Osteocyte (in vitro differentiated cells): ENCODE data around the gene PPM1H. TPM values are rescaled to one million over a fixed set of nuclear protein-coding genes. Genes with fewer than 3 reads are reported as not detected.
A peak's percentile ranks its signal among the peaks of the same experiment; 100 is the strongest.

Experiments
- DNase-seq: peaks from one replicate; pipeline ENCODE4 v3.0.0; 2021; ENCODE audit warnings: mixed read lengths; ENCODE audit not compliant: unreplicated experiment; ENCODE audit errors: extremely low spot score
- H3K27ac Mint-ChIP-seq: one replicate; pipeline ENCODE4 v1.8.0; 2021; ENCODE audit warnings: mild to moderate bottlenecking, mixed read lengths; ENCODE audit not compliant: unreplicated experiment
- H3K27me3 Mint-ChIP-seq: one replicate; pipeline ENCODE4 v1.8.0; 2021; ENCODE audit warnings: mixed read lengths; ENCODE audit not compliant: unreplicated experiment
- H3K36me3 Mint-ChIP-seq: one replicate; pipeline ENCODE4 v1.8.0; 2021; ENCODE audit warnings: mixed read lengths; ENCODE audit not compliant: unreplicated experiment
- H3K4me1 Mint-ChIP-seq: one replicate; pipeline ENCODE4 v1.8.0; 2021; ENCODE audit warnings: mixed read lengths; ENCODE audit not compliant: unreplicated experiment
- H3K4me3 Mint-ChIP-seq: one replicate; pipeline ENCODE4 v1.8.0; 2021; ENCODE audit warnings: mild to moderate bottlenecking, moderate library complexity, mixed read lengths; ENCODE audit not compliant: unreplicated experiment
- H3K9me3 Mint-ChIP-seq: one replicate; pipeline ENCODE4 v1.8.0; 2021; ENCODE audit warnings: mixed read lengths; ENCODE audit not compliant: unreplicated experiment
- total RNA-seq: library from RNA; stranded (reverse); gene quantifications from 2 replicates; pipeline ENCODE4 v1.2.1, GENCODE V29; 2021
- TF ChIP-seq, protein P1 (sequence below): fragments of 200-600 bp; sonication (generic); IDR thresholded peaks from 2 replicates; pipeline ENCODE4 v1.5.0; 2021; ENCODE audit warnings: antibody characterized with exemption, mild to moderate bottlenecking, moderate library complexity

PPM1H gene
- total RNA-seq, 1 donor from 2014 or later: 60.8 TPM

DNA sequence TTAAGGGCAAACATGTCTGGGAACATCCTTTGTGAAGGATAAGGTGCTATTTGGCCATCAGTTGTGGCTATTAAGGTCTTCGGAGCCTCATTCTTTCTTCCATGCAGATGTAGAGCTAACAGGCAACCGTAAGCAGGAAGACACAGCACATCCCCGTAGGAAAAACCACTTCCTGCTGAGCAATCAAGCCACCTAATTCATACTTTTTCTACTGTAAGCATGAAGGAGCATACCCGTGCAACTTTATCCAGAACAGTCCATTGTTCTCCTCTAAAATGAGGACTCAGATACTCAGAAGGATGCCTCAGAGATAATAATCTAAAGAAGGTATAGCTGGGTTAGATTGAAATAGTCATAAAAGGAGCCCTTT is 232.0 kb downstream of the PPM1H start:
- no peak for DNase-seq
- H3K27ac Mint-ChIP-seq: peak overlapping the region; percentile 94
- TF ChIP-seq, protein P1, sequence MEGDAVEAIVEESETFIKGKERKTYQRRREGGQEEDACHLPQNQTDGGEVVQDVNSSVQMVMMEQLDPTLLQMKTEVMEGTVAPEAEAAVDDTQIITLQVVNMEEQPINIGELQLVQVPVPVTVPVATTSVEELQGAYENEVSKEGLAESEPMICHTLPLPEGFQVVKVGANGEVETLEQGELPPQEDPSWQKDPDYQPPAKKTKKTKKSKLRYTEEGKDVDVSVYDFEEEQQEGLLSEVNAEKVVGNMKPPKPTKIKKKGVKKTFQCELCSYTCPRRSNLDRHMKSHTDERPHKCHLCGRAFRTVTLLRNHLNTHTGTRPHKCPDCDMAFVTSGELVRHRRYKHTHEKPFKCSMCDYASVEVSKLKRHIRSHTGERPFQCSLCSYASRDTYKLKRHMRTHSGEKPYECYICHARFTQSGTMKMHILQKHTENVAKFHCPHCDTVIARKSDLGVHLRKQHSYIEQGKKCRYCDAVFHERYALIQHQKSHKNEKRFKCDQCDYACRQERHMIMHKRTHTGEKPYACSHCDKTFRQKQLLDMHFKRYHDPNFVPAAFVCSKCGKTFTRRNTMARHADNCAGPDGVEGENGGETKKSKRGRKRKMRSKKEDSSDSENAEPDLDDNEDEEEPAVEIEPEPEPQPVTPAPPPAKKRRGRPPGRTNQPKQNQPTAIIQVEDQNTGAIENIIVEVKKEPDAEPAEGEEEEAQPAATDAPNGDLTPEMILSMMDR: no peak

DNA sequence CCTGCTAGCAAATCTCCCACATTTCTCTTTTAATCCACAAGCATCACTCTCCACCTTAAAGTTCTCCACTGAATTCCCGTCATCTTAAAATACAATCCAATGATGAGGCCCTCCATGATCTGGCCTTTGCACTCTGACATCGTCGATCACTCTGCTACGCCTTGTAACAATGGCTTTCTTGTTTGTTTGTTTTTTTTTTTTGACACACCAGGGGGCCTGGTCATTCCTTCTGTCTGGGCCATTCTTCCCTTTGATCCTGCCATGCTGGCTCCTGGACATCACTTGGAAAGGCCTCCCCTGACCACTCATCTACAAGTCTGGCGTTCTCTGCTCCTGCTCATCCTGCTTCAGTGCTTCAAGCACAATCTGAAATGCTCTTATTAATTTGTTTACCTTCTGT is 233.5 kb downstream of the PPM1H start:
- TF ChIP-seq, protein P1: no peak
- Mint-ChIP-seq H3K4me3 (no peak overlapping the region), H3K27ac (no peak overlapping the region), H3K36me3 (peaks cover 20% of the 10 kb centered on the region), H3K9me3 (no peaks in the 10 kb centered on the region), H3K27me3 (no peaks in the 10 kb centered on the region), H3K4me1 (peaks cover 64% of the 10 kb centered on the region)
- no peak for DNase-seq

More for the DNA sequence above, 232.0 kb downstream of the PPM1H start:
- no peaks in the 10 kb centered on the region for H3K27me3 Mint-ChIP-seq
- peak overlapping the region; percentile 27 for H3K4me3 Mint-ChIP-seq
- peaks cover 52% of the 10 kb centered on the region for H3K4me1 Mint-ChIP-seq
- no peaks in the 10 kb centered on the region for H3K9me3 Mint-ChIP-seq
- peaks cover 19% of the 10 kb centered on the region for H3K36me3 Mint-ChIP-seq

DNA sequence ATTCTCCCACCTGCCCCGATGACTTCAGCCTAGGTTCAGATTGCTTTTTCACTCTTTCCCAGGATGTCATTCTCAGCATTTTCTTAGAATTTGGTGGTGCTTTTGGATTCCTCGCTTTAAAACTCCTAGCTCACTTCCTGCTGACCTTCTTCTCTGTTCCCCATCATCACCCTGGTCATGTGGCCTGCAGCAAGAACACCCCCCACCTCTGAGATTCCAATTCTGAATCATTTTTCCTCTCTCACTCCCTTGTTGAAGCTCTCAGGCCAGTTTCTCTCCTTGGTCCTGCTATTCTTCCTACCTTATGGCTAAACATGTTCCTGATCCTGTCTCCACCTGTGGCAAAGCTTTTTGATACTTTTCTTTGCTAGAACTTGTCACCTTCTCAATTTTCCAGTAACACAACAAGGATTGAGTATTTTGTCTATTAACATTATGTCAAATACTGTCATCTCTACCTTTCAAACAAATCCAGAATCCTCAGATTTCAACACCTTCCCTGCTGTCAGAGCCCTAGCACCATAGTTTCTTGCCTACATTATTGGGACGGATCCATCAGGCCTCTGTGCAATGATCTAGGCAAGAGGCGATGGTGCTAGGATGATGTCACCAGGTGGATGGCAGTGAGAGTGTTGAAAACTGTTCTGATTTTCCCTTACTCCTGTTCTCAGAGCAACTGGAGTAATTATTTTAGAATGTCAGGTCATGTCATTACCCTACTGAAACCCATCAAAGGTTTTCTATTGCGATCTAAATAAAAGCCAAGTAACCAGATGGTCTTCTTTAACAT is 234.7 kb downstream of the PPM1H start:
- no peaks in the 10 kb centered on the region for H3K9me3 Mint-ChIP-seq
- H3K36me3 Mint-ChIP-seq: peaks cover 17% of the 10 kb centered on the region
- no peak overlapping the region for H3K27ac Mint-ChIP-seq
- no peak for DNase-seq
- H3K4me3 Mint-ChIP-seq: no peak overlapping the region
- no peaks in the 10 kb centered on the region for H3K27me3 Mint-ChIP-seq
- TF ChIP-seq, protein P1: no peak
- H3K4me1 Mint-ChIP-seq: peaks cover 60% of the 10 kb centered on the region

DNA sequence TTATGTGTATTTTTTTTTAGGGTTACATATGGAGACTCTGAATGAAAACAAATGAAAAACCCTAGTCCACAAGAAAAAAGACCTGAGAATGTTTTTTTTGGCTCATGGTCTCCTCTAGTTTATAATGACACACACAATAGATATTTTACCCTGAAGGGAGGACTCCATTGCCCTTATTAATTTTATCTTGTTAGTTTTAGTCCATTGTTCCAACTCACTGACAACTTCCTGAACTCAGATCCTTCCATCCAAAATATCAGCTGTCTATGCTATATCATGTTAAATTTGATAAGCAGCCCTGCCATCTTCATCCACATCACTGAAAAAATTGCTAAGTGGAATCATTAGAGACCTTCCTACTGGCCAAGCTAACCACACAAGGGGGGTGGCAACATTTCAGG is 236.2 kb downstream of the PPM1H start:
- Mint-ChIP-seq H3K27me3 (no peaks in the 10 kb centered on the region), H3K27ac (peak overlapping the region; percentile 89), H3K36me3 (peaks cover 25% of the 10 kb centered on the region), H3K4me3 (no peak overlapping the region), H3K4me1 (peaks cover 46% of the 10 kb centered on the region), H3K9me3 (no peaks in the 10 kb centered on the region)
- TF ChIP-seq, protein P1: no peak
- DNase-seq: no peak

DNA sequence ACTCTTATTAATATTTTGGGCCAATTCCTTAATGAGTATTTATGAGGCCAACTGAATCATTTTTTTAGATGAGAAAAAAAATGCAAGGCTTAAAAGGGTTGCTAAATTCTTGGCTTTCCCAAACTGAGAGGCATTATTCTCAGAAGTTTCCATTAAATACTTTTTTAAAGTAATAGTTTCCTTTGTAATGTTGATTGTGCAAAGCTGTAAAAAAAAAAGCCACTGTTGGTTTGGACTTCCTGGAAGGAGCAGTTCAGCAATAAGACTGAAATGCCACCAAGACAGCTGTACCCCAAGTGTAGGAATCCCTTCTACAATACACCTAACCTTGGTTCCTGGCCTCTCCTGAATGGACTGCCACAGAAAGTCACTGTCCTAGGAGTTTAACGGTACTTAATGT is 237.1 kb downstream of the PPM1H start:
- Mint-ChIP-seq H3K36me3 (peaks cover 30% of the 10 kb centered on the region), H3K4me1 (peaks cover 44% of the 10 kb centered on the region), H3K9me3 (no peaks in the 10 kb centered on the region), H3K27me3 (no peaks in the 10 kb centered on the region), H3K27ac (peak overlapping the region; percentile 89), H3K4me3 (no peak overlapping the region)
- TF ChIP-seq, protein P1: no peak
- DNase-seq: no peak
